M059J (cell line): ENCODE results near the gene OR6S1. TPM values are rescaled to one million over a fixed set of nuclear protein-coding genes. Genes with fewer than 3 reads are reported as not detected.
"Not testable (repeated sequence)": the region's sequence is repeated elsewhere in the genome, so short reads cannot be mapped to it uniquely, and the experiment has no call there.

Experiments used
- DNase-seq: peaks from one replicate; pipeline ENCODE4 v3.0.0-alpha.2; 2012; ENCODE audit warnings: low read depth
- total RNA-seq: library from RNA; depleted of rRNA; stranded (reverse); fragments of >200 nt; shearing (Covaris generic); gene quantifications from 2 replicates; pipeline ENCODE4 v1.2.3, GENCODE V29; 2014; rRNA removed

Gene OR6S1
- total RNA-seq, 1 experiment from 2014 or later: not detected

DNA sequence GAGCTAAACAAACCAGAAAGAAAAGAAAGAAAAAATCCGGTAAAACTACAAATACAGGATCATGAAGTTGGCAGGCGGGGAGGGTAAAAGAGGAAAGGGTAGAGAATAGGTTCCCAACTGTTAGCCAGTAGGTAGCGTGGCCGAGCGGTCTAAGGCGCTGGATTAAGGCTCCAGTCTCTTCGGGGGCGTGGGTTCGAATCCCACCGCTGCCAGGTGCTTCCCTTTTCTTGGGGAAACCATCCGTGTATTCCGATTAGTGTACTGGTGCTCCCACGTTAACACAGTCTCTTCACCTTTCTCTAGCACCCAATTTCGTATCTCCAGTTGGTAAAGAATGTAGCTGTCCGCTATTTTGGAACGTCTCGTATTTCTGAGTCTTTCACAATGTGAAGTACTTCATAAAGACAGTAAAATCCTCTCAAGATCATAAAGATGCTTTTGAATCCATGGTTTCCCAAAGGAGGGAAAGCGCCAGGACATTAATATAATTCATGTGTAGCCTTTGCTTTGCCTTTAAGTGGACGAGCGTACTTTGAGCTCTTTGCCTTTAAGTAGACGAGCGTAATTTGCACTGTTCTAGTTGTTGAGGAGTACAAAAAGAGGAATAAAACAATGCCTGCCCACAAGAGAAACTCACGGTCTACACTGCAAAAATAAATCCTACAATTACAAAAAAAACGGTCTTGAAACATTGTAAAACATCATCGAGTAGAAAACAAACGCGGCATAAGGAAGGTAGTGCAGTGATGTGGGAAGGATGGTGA lies 31.3 kb downstream of the OR6S1 start:
- peak; percentile 83 for DNase-seq

DNA sequence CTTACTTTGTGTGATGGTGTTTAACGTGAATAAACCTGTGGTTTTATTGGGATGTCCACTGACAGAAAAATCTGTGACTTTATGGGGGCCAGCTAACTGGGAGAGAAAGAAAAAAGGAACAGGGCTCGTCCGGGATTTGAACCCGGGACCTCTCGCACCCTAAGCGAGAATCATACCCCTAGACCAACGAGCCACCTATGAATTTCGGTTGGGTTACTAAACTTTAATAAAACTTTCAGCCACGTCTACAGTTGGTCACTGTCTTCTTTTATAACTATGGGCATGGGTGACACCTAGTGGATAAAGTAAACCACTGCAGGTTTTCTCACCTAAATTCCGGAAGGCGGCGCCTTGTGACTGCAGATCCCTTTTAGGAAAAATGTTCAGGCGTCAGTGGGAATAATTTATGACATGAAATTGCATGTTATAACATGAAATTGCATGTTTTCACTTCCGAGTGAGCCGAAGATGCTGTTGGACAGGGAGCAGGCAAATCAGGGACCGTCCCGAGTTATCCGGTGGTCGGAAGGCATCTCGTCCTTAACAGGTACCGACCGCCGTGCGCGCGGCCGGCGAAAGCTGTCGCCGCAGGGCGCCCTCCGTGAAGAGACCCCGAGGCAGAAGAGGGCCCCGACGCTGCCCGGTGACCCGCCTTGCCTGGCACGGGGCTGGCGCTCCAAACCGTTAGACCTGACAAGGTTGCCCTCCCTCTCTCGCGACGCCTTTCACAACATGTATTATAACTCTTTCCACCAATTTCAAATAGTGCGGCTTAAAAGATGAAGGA lies 32.1 kb downstream of the OR6S1 start:
- DNase-seq: peak; percentile 89

DNA sequence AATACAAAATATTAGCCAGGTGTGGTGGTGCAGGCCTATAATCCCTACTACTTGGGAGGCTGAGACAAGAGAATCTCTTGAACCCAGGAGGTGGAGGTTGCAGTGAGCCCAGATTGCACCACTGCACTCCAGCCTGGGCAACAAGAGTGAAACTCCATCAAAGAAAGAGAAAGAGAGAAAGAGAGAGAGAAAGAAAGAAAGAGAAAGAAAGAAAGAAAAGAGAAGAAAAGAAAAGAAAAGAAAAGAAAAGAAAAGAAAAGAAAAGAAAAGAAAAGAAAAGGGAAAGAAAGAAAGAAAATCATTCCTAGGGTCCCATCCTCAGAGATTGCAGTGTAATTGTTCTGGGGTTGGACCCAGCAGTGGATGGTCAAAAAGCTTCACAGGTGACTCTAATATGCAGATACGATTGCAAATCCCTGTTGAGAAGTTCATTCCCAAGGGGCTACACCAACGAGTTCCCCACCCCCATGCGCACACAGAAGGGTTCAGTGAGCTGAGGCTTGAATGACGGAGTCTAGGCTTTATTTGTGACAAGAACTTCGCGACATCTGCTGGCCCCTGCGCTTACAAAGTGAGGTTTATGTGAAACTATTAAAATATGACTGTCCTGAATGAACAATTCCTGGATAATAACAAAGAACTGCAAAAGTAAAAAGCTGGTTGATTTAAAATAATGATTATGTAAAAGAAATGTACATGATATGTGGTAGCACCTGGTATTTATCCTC lies 32.9 kb downstream of the OR6S1 start:
- DNase-seq: peak; percentile 36

DNA sequence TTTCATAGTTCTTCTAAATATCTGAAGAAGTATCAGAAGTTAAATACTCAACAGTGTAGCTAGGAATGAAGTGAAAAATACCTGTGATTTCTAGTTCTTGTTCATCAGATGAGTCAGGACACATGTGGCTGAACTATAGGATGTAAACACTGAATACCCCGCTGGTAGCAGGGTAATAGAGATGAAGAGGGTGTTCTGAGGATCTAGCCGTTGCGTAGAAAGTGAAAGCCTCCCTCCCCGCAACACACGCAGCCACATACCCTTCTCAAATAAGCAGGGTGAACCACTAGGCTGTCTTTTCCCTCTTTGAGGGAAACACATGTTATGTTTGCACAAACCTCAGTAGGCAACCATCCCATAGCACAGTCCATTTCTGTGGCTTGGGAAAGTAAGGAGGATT lies 33.9 kb downstream of the OR6S1 start:
- DNase-seq: no peak

DNA sequence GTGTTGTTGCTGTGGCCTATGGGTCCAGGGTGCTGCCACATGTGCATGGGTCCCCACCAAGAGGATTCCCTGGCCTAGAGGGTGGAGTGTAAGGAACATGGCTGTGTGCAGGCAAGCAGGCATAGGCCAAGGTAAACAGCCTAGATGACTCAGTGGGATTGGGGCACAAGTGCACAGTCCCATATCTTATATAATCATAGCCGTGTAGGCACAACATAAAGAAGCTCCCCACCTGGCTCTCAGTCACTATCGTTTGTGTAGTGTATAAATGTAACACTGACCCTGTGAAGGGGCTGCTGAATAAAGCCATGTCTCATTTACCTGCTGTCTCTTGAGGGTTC lies 34.6 kb downstream of the OR6S1 start:
- DNase-seq: no peak

DNA sequence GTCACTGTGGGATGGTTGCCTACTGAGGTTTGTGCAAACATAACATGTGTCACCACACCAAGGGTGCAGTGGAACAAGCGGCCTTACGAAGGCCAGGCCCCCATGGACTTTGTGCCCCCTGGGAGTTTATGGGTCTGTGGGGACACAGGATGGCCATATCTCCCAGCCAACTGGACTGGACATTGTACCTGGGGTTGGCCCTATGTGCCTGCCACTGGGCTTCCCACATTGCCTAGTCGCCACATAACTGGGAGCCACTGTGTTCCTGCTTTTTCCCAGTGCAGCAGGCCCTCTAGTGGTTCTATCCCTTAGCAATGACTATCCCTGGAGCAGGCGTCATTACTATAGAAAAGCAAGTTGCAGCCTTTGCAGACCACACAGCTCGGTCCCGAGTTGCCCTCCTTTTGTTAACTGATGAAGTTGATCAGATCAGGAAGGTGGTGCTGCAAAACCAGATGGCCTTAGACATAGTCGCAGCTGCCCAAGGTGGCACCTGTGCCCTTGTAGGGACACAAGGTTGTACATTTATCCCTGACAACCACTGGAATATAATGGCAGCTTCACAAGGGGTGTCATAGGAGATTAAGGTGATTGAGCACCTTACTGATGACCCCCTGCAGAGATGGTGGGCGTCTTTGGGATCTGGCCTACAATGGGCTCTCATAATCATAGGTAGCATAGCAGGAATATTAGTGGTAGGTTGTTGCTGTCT lies 35.1 kb downstream of the OR6S1 start:
- peak; percentile 47 for DNase-seq

DNA sequence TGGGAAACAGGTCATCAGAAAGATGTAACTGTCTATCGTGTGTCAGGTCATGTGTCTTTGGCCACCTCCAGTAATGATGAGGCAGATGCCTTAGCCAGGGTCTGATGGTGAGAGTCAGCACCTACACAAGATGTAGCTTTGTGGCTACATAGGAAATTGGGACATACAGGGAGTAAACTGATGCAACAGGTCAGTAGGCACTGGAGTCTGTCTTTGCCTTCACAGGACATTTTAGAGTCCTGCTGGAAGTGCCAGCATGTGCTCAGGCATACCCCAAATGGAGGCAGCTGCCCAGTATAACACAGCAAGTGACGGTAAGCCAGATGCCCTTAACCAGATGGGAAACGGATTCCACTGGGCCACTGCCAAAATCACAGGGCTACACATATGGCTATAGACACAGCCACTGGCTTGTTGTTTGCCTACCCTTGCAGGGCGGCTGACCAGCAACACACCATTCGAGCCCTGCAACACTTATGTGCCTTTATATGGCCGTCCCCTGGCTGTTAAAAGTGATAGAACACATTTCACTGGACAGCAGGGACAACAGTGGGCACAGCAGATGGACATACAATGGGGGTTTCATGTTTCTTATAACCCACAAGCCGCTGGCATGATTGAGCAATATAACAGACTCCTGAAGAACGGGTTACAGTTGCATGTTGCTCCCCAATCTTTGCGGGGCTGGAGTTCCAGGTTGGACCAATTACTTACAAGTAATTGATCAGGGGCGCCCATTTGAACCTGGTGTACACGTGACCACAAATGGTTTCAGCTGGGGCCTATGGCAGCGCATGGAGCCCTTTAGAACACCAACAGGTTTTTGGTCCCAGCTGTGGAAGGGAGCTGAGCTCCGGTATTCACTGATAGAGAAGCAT lies 37.4 kb downstream of the OR6S1 start:
- no peak for DNase-seq

DNA sequence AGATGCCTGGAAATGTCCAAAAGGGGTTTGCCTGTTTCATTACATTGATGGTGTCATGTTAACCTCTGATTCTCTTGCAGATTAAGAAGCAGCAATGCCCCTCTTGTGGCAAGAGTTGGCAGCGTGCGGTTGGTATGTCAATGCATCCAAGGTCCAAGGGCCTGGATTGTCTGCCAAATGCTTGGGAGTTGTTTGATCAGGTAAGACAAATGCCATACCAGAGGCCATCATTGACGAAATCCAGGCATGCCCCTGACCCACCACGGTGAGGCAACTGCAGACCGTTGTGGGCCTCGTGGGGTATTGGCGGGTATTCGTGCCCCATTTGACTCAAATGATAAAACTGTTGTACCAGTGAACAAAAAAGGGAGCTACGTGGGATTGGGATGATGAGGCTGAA lies 38.9 kb downstream of the OR6S1 start:
- no peak for DNase-seq

DNA sequence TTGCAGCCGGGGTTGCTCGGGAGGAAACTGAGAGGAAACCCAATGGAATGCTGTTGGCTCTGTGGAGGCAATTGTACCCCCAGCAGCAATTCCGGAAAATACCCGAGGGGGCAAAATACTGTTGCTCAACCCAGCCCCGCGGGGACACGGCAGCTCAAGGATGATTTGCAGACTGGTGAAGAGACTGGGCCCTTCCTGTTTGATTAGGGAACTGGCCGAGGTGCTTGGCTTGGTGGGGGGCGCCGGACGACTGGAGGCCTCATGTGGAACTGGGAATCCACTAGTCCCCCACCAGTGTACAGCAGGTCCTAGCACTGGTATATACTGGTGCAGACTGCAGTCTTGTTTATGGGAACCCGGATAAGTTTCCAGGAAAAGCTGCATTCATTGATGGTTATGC lies 40.0 kb downstream of the OR6S1 start:
- no peak for DNase-seq

DNA sequence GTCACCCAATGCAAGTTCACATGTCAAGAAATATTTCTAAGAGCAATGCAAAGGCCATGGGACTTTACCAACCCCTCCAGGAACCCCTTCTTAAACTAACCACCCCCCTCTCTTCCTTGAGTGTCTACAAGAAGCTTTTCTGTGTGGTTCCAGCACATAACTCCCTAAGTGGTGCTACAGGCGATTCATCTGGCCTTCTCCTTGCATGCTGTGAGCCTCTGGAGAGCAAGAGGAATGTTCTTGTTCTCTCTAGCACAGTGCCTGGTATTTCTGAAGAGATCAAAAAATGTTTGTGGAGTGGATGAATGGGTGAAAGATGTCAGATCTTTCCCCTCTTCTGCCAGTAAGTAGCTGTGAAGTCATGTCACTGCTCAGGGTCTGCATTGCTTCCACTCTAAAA lies 44.4 kb downstream of the OR6S1 start:
- no peak for DNase-seq

DNA sequence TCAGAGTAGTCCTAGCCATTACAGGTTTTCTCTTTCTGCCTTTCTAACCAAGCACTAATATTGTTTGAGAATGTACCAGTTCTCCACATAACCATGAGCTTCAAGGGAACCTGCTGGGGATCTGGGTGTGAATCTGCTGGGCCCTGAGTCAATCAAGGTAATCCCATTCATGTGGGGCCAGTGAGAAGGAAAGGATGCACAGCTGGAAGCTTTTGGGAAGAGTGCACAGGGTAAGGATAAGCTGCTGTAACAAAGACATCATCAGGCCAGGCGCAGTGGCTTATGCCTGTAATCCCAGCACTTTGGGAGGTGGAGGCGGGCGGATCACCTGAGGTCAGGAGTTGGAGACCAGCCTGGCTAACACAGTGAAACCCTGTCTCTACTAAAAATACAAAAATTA lies 45.8 kb downstream of the OR6S1 start:
- DNase-seq: not testable (repeated sequence)

DNA sequence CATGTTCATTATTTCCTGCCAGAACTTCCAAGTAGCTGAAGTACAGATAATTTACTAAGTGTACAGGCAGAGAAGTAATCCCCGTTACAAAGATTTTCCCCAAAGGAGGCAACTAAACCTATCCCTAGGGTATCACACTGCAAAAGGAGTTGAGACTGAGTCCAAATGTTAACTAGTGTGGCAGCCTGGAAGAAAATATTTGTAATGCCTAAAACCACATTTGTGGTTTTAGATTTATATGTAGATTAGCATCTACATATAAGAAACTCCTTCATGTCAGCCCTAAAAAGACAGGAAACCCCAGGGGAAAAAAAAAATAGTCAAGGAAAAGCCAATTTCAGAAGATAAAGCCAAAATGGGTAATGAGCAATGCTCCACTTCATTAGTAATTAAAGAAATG lies 48.9 kb downstream of the OR6S1 start:
- no peak for DNase-seq

DNA sequence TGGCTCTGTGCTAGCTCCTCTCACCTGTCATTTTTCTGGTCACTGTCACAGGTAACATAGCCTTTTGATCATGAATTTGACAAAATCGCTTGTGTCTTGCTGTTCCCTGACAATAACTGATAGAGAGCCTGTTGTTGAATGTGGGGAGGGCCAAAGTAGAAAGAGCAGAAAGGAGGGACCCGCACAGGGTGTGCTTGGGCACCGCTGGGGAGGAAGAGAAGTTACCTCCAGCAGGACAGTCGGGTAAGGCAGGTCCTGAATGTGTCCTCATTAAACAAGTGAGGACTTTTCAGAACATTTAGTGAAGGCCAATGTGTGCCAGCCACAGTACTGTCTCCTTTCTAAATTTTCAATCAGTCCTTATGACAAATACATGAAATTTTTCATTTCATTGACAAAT lies 50.3 kb downstream of the OR6S1 start, which contains the start of gene RNASE12:
Gene RNASE12 (minus strand): TSS at position 142 of the 400 bp plus-strand sequence. CDS start 653 bp downstream, outside the sequence.
- no peak for DNase-seq

Other genes with a start within 250 kb of the OR6S1 start
- gene TEP1, start 228.2 kb downstream of the OR6S1 start, total RNA-seq: 14.3 and 16.8 TPM in 2 replicates
- not detected in 2 replicates for gene KLHL33, start 205.5 kb downstream of the OR6S1 start, total RNA-seq
- gene OSGEP, start 186.9 kb downstream of the OR6S1 start, total RNA-seq: 61.5 and 70.0 TPM in 2 replicates
- gene APEX1, start 186.5 kb downstream of the OR6S1 start, total RNA-seq: 46.0 and 64.7 TPM in 2 replicates
- 23.8 and 27.2 TPM in 2 replicates for gene PIP4P1, start 180.3 kb downstream of the OR6S1 start, total RNA-seq
- 79.3 and 84.2 TPM in 2 replicates for gene PNP, start 172.3 kb downstream of the OR6S1 start, total RNA-seq
- not detected in 2 replicates for gene RNASE10, start 136.2 kb downstream of the OR6S1 start, total RNA-seq
- gene RNASE9, start 80.6 kb downstream of the OR6S1 start, total RNA-seq: not detected in 2 replicates
- not detected in 2 replicates for gene RNASE11, start 53.7 kb downstream of the OR6S1 start, total RNA-seq
- not detected in 2 replicates for gene RNASE12, start 50.3 kb downstream of the OR6S1 start, total RNA-seq
- 12.1 and 13.3 TPM in 2 replicates for gene RNASE4, start 42.9 kb upstream of the OR6S1 start, total RNA-seq
- 2.8 and 3.0 TPM in 2 replicates for gene ANG, start 47.1 kb upstream of the OR6S1 start, total RNA-seq
- gene EDDM3A, start 104.2 kb upstream of the OR6S1 start, total RNA-seq: not detected in 2 replicates
- gene EDDM3B, start 126.7 kb upstream of the OR6S1 start, total RNA-seq: not detected in 2 replicates
- gene RNASE6, start 139.6 kb upstream of the OR6S1 start, total RNA-seq: not detected in 2 replicates
- 1.4 and 1.6 TPM in 2 replicates for gene RNASE1, start 161.2 kb upstream of the OR6S1 start, total RNA-seq
- not detected in 2 replicates for gene RNASE3, start 249.7 kb upstream of the OR6S1 start, total RNA-seq